ENCODE results near the gene POLK. TPM values are rescaled to one million over a fixed set of nuclear protein-coding genes. Genes with fewer than 3 reads are reported as not detected.

POLK gene
- total RNA-seq, 4 donors from 2014 or later: 34.5 to 60.0 (median 45.0) TPM

GRCh38 chr5:75496026-75496425 is 15.7 kb upstream of the POLK start:
- no peak for TF ChIP-seq CTCF (IDR thresholded peaks at IDR 0.05; ENCODE audit: low read depth)

- no peak for TF ChIP-seq CTCF (IDR thresholded peaks at IDR 0.05; ENCODE audit: low read depth)
Measured at GRCh38 chr5:75498208-75498777, 13.4 kb upstream of the POLK start.

GRCh38 chr5:75507841-75508240 is 3.9 kb upstream of the POLK start:
- TF ChIP-seq CTCF (IDR thresholded peaks at IDR 0.05; ENCODE audit: low read depth): no peak

- TF ChIP-seq CTCF (IDR thresholded peaks at IDR 0.05; ENCODE audit: low read depth): no peak
Measured at GRCh38 chr5:75509546-75509945, 2.1 kb upstream of the POLK start.

- no peak for TF ChIP-seq CTCF (IDR thresholded peaks at IDR 0.05; ENCODE audit: low read depth)
Measured at GRCh38 chr5:75509956-75510355, 1.7 kb upstream of the POLK start.

GRCh38 chr5:75510417-75510835 is 1.3 kb upstream of the POLK start:
- TF ChIP-seq CTCF (IDR thresholded peaks at IDR 0.05; ENCODE audit: low read depth): no peak

GRCh38 chr5:75510836-75511434 is 756 bp upstream of the POLK start:
- TF ChIP-seq CTCF (IDR thresholded peaks at IDR 0.05; ENCODE audit: low read depth): no peak

All from subcutaneous adipose tissue (tissue), 4 donors.